ENCODE data around the gene PGM5.

- TF ChIP-seq, protein P1, sequence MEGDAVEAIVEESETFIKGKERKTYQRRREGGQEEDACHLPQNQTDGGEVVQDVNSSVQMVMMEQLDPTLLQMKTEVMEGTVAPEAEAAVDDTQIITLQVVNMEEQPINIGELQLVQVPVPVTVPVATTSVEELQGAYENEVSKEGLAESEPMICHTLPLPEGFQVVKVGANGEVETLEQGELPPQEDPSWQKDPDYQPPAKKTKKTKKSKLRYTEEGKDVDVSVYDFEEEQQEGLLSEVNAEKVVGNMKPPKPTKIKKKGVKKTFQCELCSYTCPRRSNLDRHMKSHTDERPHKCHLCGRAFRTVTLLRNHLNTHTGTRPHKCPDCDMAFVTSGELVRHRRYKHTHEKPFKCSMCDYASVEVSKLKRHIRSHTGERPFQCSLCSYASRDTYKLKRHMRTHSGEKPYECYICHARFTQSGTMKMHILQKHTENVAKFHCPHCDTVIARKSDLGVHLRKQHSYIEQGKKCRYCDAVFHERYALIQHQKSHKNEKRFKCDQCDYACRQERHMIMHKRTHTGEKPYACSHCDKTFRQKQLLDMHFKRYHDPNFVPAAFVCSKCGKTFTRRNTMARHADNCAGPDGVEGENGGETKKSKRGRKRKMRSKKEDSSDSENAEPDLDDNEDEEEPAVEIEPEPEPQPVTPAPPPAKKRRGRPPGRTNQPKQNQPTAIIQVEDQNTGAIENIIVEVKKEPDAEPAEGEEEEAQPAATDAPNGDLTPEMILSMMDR (IDR thresholded peaks at IDR 0.05), result no peak
- no peak for TF ChIP-seq POLR2A (IDR thresholded peaks at IDR 0.05; ENCODE audit: low read depth)
- TF ChIP-seq EP300 (IDR thresholded peaks at IDR 0.05), result no peak
Measured at GRCh38 chr9:68575817-68576216, 219.4 kb downstream of the PGM5 start.
